Measurements from ENCODE around the gene PASK. TPM values are rescaled to one million over a fixed set of nuclear protein-coding genes. Genes with fewer than 3 reads are reported as not detected.

PASK gene
- total RNA-seq, 1 experiment from 2014 or later, result 51.6 TPM

GRCh38 chr2:241112046-241112445 is 37.2 kb downstream of the PASK start:
- ChIA-PET POLR2A (no interaction called here), CTCF (no interaction called here)
- Histone ChIP-seq H3K4me1 (ENCODE audit: control insufficient read depth, insufficient read depth, low read length) (no peaks in the 10 kb centered on the region), H3K4me3 (ENCODE audit: low read depth in 2 of 2, low read length in 2 of 2) (no peak overlapping the region), H3K36me3 (ENCODE audit: control insufficient read depth, insufficient read depth, low read length) (no peaks in the 10 kb centered on the region), H3K27me3 (ENCODE audit: control insufficient read depth, insufficient read depth, low read length) (no peaks in the 10 kb centered on the region), H3K9me3 (ENCODE audit: control insufficient read depth, insufficient read depth, low read depth, low read length) (no peaks in the 10 kb centered on the region), H3K27ac (ENCODE audit: low read length) (no peak overlapping the region)
- no TSS peak for BruUV-seq (replicated peaks)
- ATAC-seq, result no peak
- in situ Hi-C loops (cut with HindIII; ENCODE audit: low pct_unique_long_range_greater_than_20kb, low sequenced_read_pairs) (no loop called here), intact Hi-C loops (cut with micrococcal nuclease; ENCODE audit: unreplicated experiment) (no loop called here)
- no peak for DNase-seq (ENCODE audit: low read depth, low spot score)
- no peak for TF ChIP-seq TCF7L2 (IDR thresholded peaks at IDR 0.05; ENCODE audit: low read depth, low read length)
- no peak for TF ChIP-seq CTCF (IDR thresholded peaks at IDR 0.05)
- no peak for TF ChIP-seq POLR2AphosphoS5 (IDR thresholded peaks at IDR 0.05; ENCODE audit: low read depth, low read length)
- no peak for TF ChIP-seq REST (IDR thresholded peaks at IDR 0.05; ENCODE audit: insufficient read depth in 1 of 2, low read depth in 2 of 2, low read length in 1 of 2)
- TF ChIP-seq SIN3A (IDR thresholded peaks at IDR 0.05; ENCODE audit: borderline replicate concordance, insufficient read depth, low read depth, low read length), result no peak

- H3K4me1 ChIP-seq (ENCODE audit: control insufficient read depth, insufficient read depth, low read length), result no peaks in the 10 kb centered on the region
- BruUV-seq (replicated peaks), result no TSS peak
- H3K27me3 ChIP-seq (ENCODE audit: control insufficient read depth, insufficient read depth, low read length), result no peaks in the 10 kb centered on the region
- DNase-seq (ENCODE audit: low read depth, low spot score), result no peak
- TF ChIP-seq REST (IDR thresholded peaks at IDR 0.05; ENCODE audit: insufficient read depth in 1 of 2, low read depth in 2 of 2, low read length in 1 of 2) (no peak), TCF7L2 (IDR thresholded peaks at IDR 0.05; ENCODE audit: low read depth, low read length) (no peak), SIN3A (IDR thresholded peaks at IDR 0.05; ENCODE audit: borderline replicate concordance, insufficient read depth, low read depth, low read length) (no peak), CTCF (IDR thresholded peaks at IDR 0.05) (no peak), POLR2AphosphoS5 (IDR thresholded peaks at IDR 0.05; ENCODE audit: low read depth, low read length) (no peak)
- no peaks in the 10 kb centered on the region for H3K36me3 ChIP-seq (ENCODE audit: control insufficient read depth, insufficient read depth, low read length)
- in situ Hi-C loops (cut with HindIII; ENCODE audit: low pct_unique_long_range_greater_than_20kb, low sequenced_read_pairs), result no loop called here
- ChIA-PET CTCF (no interaction called here), POLR2A (no interaction called here)
- ATAC-seq, result no peak
- H3K9me3 ChIP-seq (ENCODE audit: control insufficient read depth, insufficient read depth, low read depth, low read length), result no peaks in the 10 kb centered on the region
- no peak overlapping the region for H3K27ac ChIP-seq (ENCODE audit: low read length)
- no peak overlapping the region for H3K4me3 ChIP-seq (ENCODE audit: low read depth in 2 of 2, low read length in 2 of 2)
- intact Hi-C loops (cut with micrococcal nuclease; ENCODE audit: unreplicated experiment), result no loop called here
Observed at GRCh38 chr2:241111440-241111805, 37.8 kb downstream of the PASK start.
